NCI-H2107 treated with DMSO at 0.1 percent for 48 hours (cell line): Measurements from ENCODE around the gene PTPRZ1.
A peak's percentile ranks its signal among the peaks of the same experiment; 100 is the strongest.

ENCODE experiments used
- DNase-seq: peaks from one replicate; lab custom pipeline; 2025; ENCODE audit not compliant: unreplicated experiment; lab: John Stamatoyannopoulos, UW

Gene PTPRZ1

GRCh38 chr7:121953164-121953563, 80.2 kb downstream of the PTPRZ1 start:
- DNase-seq = no peak

DNA sequence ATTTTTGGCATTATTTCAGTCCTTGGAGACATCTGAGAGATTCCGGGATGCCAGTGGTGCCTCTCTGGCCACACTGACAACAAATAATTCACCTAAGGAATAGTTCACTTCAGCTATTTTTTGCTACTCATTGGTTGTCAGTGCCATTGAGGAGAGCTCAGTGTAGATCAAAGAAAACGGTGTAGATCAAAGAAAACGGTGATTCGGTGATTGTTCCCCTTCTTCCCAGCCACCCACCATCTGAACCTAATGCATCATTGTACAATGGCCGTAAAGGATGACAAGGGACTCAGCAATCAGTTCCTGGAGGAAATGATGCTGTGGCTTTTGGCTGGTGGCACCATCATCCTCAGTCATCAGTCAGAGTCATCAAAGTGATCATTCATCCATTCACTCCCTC, 80.6 kb downstream of the PTPRZ1 start:
- DNase-seq = no peak

GRCh38 chr7:121954803-121955202, 81.8 kb downstream of the PTPRZ1 start:
- no peak for DNase-seq

- DNase-seq = no peak
These were observed 84.7 kb downstream of the PTPRZ1 start for GRCh38 chr7:121957626-121958025.

- DNase-seq = no peak
These were observed 87.7 kb downstream of the PTPRZ1 start for GRCh38 chr7:121960678-121961077.

GRCh38 chr7:121961089-121961867, 88.3 kb downstream of the PTPRZ1 start:
- DNase-seq = no peak

DNA sequence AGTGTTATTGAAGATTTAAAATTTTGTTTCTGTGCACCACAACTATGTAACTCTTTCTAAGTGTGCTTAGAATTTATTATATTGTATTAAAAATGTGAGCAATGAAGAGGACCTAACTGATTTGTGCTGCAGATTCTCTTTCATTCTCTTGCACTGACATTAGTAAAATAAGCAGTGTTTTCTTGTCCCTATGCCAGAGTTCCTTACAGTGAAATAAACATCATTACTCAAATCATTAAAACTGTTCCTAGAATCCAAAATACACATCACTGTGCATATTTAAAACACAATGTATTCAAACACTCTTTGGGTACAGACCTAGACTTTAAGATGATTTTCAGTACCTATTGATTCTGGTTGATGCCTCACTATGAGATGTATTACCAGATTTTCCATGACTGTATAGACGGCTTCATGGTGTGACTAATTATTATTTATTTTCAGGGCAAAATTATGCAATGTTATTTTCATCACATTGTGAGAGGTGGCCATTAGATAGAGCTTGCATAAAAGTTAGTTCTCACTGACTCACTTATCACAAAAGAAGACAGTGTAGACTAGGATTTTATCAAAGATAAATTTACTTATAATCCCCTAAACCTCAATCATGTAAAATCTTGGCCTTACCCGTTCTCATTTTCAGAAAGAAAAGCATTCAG, 93.4 kb downstream of the PTPRZ1 start:
- DNase-seq = no peak

- no peak for DNase-seq
These were observed 94.0 kb downstream of the PTPRZ1 start for GRCh38 chr7:121966935-121967332.

DNA sequence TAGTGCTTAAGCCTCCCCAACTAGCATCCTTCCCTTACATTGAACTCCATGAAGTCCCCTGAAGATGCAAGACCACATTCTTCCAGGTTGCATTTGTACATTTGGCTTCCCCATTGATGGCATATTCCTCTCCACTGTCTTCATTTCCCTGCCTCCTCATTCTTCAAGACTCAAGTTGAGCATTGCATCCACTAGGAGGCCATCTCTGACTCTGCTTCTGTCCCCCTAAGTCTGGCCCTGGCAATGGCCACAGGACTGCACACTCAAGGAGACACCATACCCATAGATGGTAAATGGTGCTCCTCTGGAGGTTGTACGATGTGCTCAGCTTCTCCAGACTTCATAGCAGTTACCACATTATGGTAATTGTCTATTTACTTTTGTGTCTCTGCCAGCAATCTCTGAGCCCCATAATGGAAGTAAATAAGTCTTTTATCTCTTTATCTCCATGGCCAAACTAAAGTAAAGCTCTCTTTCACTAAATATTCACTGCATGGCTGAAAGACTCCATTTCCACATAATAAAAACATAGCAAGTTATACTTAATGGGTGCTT, 112.6 kb downstream of the PTPRZ1 start:
- no peak for DNase-seq

DNA sequence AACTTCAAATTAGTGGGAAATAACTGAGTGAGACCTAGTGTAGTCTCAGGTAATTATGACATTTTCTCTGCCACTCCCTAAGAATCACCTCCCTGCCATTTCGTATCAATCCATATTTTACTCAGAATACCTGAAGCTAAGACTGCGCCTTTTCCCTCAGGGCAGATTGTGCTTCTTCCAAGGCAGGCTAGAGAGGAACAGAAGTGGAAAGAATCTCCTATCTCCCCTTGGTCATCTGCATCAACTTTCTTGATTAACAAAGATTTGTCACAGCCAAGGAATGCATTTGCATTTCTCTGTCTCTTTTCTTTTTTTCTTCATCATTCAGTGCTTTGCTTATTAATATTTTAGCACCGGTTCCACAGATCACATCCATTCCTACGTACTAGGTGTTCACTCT, 119.1 kb downstream of the PTPRZ1 start:
- no peak for DNase-seq

GRCh38 chr7:121994625-121995410, 121.9 kb downstream of the PTPRZ1 start:
- DNase-seq = peak; percentile 38

DNA sequence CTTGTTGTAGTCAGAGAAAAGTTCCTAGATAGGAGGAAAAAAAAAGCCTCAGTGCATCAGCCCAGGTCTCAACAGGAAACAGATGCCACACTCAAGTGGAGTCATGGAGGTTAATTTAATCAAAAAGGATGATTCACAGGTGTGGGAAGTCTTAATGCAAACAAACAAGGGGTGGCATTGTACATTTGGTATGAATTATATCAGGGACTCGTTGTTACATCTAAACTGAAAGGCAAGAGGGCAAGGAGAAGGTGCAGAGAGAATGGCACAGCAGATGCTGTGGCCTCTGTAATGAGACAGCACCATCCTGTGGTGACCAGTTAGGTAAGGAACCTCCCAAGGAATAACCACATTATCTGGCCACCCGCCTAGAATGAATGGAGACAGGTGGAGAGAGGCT, 133.7 kb downstream of the PTPRZ1 start:
- no peak for DNase-seq

- DNase-seq = no peak
These were observed 137.2 kb downstream of the PTPRZ1 start for GRCh38 chr7:122010116-122010515.

DNA sequence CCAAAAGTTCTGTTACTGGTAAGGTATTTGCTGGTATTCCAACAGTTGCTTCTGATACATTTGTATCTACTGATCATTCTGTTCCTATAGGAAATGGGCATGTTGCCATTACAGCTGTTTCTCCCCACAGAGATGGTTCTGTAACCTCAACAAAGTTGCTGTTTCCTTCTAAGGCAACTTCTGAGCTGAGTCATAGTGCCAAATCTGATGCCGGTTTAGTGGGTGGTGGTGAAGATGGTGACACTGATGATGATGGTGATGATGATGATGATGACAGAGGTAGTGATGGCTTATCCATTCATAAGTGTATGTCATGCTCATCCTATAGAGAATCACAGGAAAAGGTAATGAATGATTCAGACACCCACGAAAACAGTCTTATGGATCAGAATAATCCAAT, 140.1 kb downstream of the PTPRZ1 start:
- DNase-seq = no peak

DNA sequence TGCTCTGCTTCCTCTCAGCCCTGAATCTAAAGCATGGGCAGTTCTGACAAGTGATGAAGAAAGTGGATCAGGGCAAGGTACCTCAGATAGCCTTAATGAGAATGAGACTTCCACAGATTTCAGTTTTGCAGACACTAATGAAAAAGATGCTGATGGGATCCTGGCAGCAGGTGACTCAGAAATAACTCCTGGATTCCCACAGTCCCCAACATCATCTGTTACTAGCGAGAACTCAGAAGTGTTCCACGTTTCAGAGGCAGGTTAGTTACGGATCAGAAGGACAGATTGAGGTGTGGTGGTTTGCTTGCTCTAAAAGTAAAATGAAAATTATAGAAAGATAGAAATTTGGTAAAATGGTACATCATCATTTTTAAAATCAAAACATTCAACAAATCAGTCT, 140.7 kb downstream of the PTPRZ1 start:
- no peak for DNase-seq

DNA sequence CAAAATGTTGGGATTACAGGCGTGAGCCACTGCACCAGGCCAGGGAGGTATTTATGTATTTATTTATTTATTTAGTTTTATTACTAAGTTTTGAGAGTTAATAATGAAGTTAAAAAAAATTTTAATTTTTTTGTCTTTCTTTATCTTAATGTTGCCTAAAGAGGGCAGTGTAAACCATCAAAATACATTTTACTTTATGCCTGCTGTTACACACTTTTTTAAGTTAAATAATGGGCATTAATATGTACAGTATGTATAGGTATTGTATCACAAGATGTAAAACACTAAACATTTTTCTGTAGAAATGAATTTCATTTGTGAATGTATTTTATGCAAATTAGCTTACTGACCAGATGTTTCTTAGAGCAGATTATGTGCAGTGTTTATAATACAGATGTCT, 141.7 kb downstream of the PTPRZ1 start:
- no peak for DNase-seq

DNA sequence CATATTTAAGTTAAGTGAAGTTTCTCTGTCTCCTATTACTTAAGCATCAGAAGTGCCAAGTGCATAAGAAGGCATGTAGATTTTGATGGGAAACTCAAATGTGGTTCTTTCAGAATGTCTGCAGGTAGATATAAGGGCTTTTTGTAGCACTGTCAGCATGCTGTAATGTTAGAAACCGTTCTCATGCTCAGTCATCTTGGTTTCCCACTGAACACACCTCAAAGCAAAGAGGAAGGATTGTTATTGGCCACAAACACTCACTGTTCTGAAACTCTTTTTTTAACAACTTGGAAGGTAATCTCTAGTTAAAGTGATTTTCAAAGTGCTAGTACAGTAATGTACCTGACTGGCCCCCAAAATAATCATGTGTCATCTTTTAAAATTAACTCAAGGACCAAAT, 145.1 kb downstream of the PTPRZ1 start:
- DNase-seq = no peak

DNA sequence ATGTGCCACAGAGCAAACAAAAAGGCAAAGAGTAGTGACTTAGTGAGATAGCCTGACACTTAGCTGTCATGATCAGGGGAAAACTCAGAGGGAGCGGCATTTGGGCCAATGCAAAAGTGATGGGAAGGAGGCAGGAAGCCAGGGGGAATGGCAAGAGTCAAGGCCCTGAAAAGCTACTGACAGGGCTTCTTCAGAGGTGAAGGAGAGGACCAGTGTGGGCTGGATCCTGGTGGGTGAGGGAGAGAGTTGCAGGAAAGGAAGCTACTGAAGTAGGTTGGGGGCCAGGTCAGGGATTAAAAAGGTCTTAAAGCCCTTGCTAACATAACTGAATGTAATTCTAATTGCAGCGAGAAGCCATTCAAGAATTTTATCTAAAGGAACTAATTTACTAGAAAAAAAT, 154.1 kb downstream of the PTPRZ1 start:
- no peak for DNase-seq

DNA sequence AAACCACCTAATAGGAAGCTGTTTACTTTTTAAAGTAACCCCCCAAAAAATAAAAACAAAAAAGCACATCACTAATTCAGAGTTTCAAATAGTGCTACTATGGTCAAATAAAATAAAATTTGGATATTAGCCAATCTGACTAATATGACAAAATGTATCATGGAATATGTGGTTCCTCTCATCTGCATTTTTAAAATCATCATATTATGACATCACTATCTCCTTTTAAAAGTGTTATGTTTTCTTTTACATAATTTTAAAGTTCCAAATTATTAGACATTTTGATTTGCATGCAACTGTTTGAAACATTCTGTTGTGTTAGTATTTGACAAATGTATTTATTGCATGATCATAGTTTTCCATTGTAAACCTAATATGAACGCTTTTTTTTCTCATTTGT, 160.7 kb downstream of the PTPRZ1 start:
- DNase-seq = no peak

DNA sequence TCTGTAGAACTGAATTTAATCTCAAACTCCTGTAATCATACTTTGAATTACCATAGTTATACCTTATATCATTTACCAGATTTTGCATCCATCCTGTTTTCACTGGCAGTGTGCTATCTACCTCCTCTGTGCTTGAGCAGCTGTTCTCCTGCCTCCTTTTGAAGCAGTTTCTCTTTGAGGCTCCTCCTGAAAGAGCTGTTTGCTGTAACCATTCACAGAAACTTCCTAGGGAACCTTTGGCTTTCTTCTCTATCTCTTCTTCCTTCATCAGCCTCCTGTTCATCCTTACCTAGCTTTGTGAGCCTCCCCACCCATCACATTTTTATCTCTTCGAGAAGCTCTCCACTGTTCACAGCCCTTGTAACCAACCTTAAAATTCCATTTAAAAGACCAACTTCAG, 162.9 kb downstream of the PTPRZ1 start:
- DNase-seq = no peak

- no peak for DNase-seq
These were observed 165.2 kb downstream of the PTPRZ1 start for GRCh38 chr7:122038134-122038533.

DNA sequence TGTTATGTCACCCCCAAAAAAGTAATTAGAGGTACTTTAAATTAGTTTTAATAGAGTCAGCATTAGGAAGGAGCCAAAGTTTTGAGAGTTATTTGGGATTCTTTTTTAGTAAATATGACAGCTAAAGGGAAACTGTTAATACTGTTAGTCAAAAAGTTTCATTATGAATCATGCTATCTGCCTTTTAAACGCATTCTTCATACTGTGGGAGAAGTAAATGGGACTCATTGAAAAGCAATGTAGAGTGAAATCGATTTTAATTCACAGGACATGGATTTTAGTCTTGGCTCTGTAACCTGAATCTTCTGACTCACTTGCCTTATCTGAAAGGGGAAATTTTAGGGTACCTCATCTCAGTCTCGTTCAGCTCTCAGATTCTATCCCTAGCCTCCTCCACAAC, 165.9 kb downstream of the PTPRZ1 start:
- no peak for DNase-seq
